Stimulated activated naive CD8-positive, alpha-beta T cell treated with anti-CD3 and anti-CD28 coated beads, Interleukin-15, Interleukin-2, amounts not matched to agents 100 ng/mL and 50 ng/mL, for 24 hours (primary cell): ENCODE results near the gene KCNK6.

Experiments
- H3K27ac Mint-ChIP-seq: one replicate; pipeline ENCODE4 v1.8.0; 2021; ENCODE audit warnings: mild to moderate bottlenecking, mixed read lengths
- H3K27me3 Mint-ChIP-seq: one replicate; pipeline ENCODE4 v1.8.0; 2021; ENCODE audit warnings: mixed read lengths
- H3K36me3 Mint-ChIP-seq: one replicate; pipeline ENCODE4 v1.8.0; 2021; ENCODE audit warnings: low read depth, mixed read lengths
- H3K4me1 Mint-ChIP-seq: one replicate; pipeline ENCODE4 v1.8.0; 2021; ENCODE audit warnings: low read depth, mixed read lengths
- H3K4me3 Mint-ChIP-seq: one replicate; pipeline ENCODE4 v1.8.0; 2021; ENCODE audit warnings: mild to moderate bottlenecking, mixed read lengths
- H3K9me3 Mint-ChIP-seq: one replicate; pipeline ENCODE4 v1.8.0; 2021; ENCODE audit warnings: mixed read lengths

The KCNK6 gene

GRCh38 chr19:38319421-38320258 lies at the start of gene KCNK6:
Gene KCNK6, plus strand, starts transcription at chr19:38319845. Its CDS starts 106 bp downstream, at chr19:38319951.
- no peaks in the 10 kb centered on the region for H3K27me3 Mint-ChIP-seq
- H3K4me3 Mint-ChIP-seq: peak within 1 kb of the TSS; percentile 82
- H3K4me1 Mint-ChIP-seq: peaks cover 54% of the 10 kb centered on the region
- H3K9me3 Mint-ChIP-seq: no peaks in the 10 kb centered on the region
- peak within 1 kb of the TSS; percentile 55 for H3K27ac Mint-ChIP-seq
- peaks cover 4% of the 10 kb centered on the region for H3K36me3 Mint-ChIP-seq

GRCh38 chr19:38270587-38271167 lies 49.0 kb upstream of the KCNK6 start:
- H3K36me3 Mint-ChIP-seq: no peaks in the 10 kb centered on the region
- H3K27ac Mint-ChIP-seq: no peak overlapping the region

GRCh38 chr19:38273499-38273898 lies 46.1 kb upstream of the KCNK6 start:
- H3K27ac Mint-ChIP-seq: no peak overlapping the region

More at GRCh38 chr19:38270587-38271167, 49.0 kb upstream of the KCNK6 start:
- Mint-ChIP-seq H3K4me3 (no peak overlapping the region), H3K9me3 (no peaks in the 10 kb centered on the region), H3K4me1 (peaks cover 23% of the 10 kb centered on the region), H3K27me3 (no peaks in the 10 kb centered on the region)

GRCh38 chr19:38274739-38275138 lies 44.9 kb upstream of the KCNK6 start:
- no peak overlapping the region for H3K4me3 Mint-ChIP-seq
- H3K36me3 Mint-ChIP-seq: no peaks in the 10 kb centered on the region
- no peaks in the 10 kb centered on the region for H3K27me3 Mint-ChIP-seq
- peaks cover 7% of the 10 kb centered on the region for H3K4me1 Mint-ChIP-seq
- no peak overlapping the region for H3K27ac Mint-ChIP-seq
- no peaks in the 10 kb centered on the region for H3K9me3 Mint-ChIP-seq

More at GRCh38 chr19:38273499-38273898, 46.1 kb upstream of the KCNK6 start:
- H3K9me3 Mint-ChIP-seq: no peaks in the 10 kb centered on the region
- H3K27me3 Mint-ChIP-seq: no peaks in the 10 kb centered on the region
- H3K4me1 Mint-ChIP-seq: peaks cover 7% of the 10 kb centered on the region
- H3K36me3 Mint-ChIP-seq: no peaks in the 10 kb centered on the region
- no peak overlapping the region for H3K4me3 Mint-ChIP-seq

GRCh38 chr19:38276942-38277517 lies 42.6 kb upstream of the KCNK6 start:
- H3K36me3 Mint-ChIP-seq: no peaks in the 10 kb centered on the region
- H3K4me1 Mint-ChIP-seq: peaks cover 6% of the 10 kb centered on the region
- no peak overlapping the region for H3K4me3 Mint-ChIP-seq
- no peak overlapping the region for H3K27ac Mint-ChIP-seq
- no peaks in the 10 kb centered on the region for H3K27me3 Mint-ChIP-seq
- H3K9me3 Mint-ChIP-seq: no peaks in the 10 kb centered on the region

- Mint-ChIP-seq H3K4me3 (no peak overlapping the region), H3K4me1 (peaks cover 8% of the 10 kb centered on the region), H3K36me3 (no peaks in the 10 kb centered on the region), H3K9me3 (no peaks in the 10 kb centered on the region), H3K27ac (no peak overlapping the region), H3K27me3 (no peaks in the 10 kb centered on the region)
These were observed 42.1 kb upstream of the KCNK6 start for GRCh38 chr19:38277549-38277948.

- H3K27me3 Mint-ChIP-seq: no peaks in the 10 kb centered on the region
- H3K4me1 Mint-ChIP-seq: peaks cover 8% of the 10 kb centered on the region
- H3K36me3 Mint-ChIP-seq: no peaks in the 10 kb centered on the region
- H3K9me3 Mint-ChIP-seq: no peaks in the 10 kb centered on the region
- no peak overlapping the region for H3K4me3 Mint-ChIP-seq
- H3K27ac Mint-ChIP-seq: no peak overlapping the region
These were observed 41.5 kb upstream of the KCNK6 start for GRCh38 chr19:38277969-38278680.

- no peak overlapping the region for H3K4me3 Mint-ChIP-seq
- peaks cover 8% of the 10 kb centered on the region for H3K4me1 Mint-ChIP-seq
- H3K27me3 Mint-ChIP-seq: no peaks in the 10 kb centered on the region
- no peaks in the 10 kb centered on the region for H3K36me3 Mint-ChIP-seq
- no peaks in the 10 kb centered on the region for H3K9me3 Mint-ChIP-seq
- H3K27ac Mint-ChIP-seq: no peak overlapping the region
These were observed 40.9 kb upstream of the KCNK6 start for GRCh38 chr19:38278751-38279150.

GRCh38 chr19:38280030-38280921 lies 39.4 kb upstream of the KCNK6 start:
- peaks cover 10% of the 10 kb centered on the region for H3K4me1 Mint-ChIP-seq

GRCh38 chr19:38281811-38282566 lies 37.7 kb upstream of the KCNK6 start:
- Mint-ChIP-seq H3K9me3 (no peaks in the 10 kb centered on the region), H3K4me3 (no peak overlapping the region), H3K27me3 (no peaks in the 10 kb centered on the region), H3K4me1 (peaks cover 10% of the 10 kb centered on the region), H3K36me3 (peaks cover 4% of the 10 kb centered on the region), H3K27ac (peak overlapping the region; percentile 6)

More at GRCh38 chr19:38280030-38280921, 39.4 kb upstream of the KCNK6 start:
- no peaks in the 10 kb centered on the region for H3K9me3 Mint-ChIP-seq
- H3K4me3 Mint-ChIP-seq: no peak overlapping the region
- H3K27ac Mint-ChIP-seq: no peak overlapping the region
- no peaks in the 10 kb centered on the region for H3K27me3 Mint-ChIP-seq
- H3K36me3 Mint-ChIP-seq: no peaks in the 10 kb centered on the region

GRCh38 chr19:38283271-38283670 lies 36.4 kb upstream of the KCNK6 start:
- H3K4me1 Mint-ChIP-seq: peaks cover 10% of the 10 kb centered on the region
- H3K27me3 Mint-ChIP-seq: no peaks in the 10 kb centered on the region
- no peak overlapping the region for H3K27ac Mint-ChIP-seq
- peaks cover 4% of the 10 kb centered on the region for H3K36me3 Mint-ChIP-seq
- H3K9me3 Mint-ChIP-seq: no peaks in the 10 kb centered on the region
- no peak overlapping the region for H3K4me3 Mint-ChIP-seq

GRCh38 chr19:38284422-38284821 lies 35.2 kb upstream of the KCNK6 start:
- H3K27me3 Mint-ChIP-seq: no peaks in the 10 kb centered on the region
- H3K4me3 Mint-ChIP-seq: no peak overlapping the region
- H3K36me3 Mint-ChIP-seq: peaks cover 4% of the 10 kb centered on the region
- H3K27ac Mint-ChIP-seq: no peak overlapping the region
- peaks cover 10% of the 10 kb centered on the region for H3K4me1 Mint-ChIP-seq
- H3K9me3 Mint-ChIP-seq: no peaks in the 10 kb centered on the region

- H3K36me3 Mint-ChIP-seq: peaks cover 6% of the 10 kb centered on the region
- no peaks in the 10 kb centered on the region for H3K27me3 Mint-ChIP-seq
- no peaks in the 10 kb centered on the region for H3K9me3 Mint-ChIP-seq
These were observed 34.1 kb upstream of the KCNK6 start for GRCh38 chr19:38285567-38285966.

More at GRCh38 chr19:38285567-38285966, 34.1 kb upstream of the KCNK6 start:
- Mint-ChIP-seq H3K27ac (no peak overlapping the region), H3K4me3 (no peak overlapping the region), H3K4me1 (peaks cover 10% of the 10 kb centered on the region)
